Activated T-cell treated with anti-CD3 and anti-CD28 coated beads, Interleukin-2, amount 50 U/mL, for 48 hours (primary cell): ENCODE data around the gene WDFY4.

Experiments used
- DNase-seq, 2 experiments: peaks; one replicate each; pipeline ENCODE4 v3.0.0-alpha.2; 2020

Gene WDFY4

DNA sequence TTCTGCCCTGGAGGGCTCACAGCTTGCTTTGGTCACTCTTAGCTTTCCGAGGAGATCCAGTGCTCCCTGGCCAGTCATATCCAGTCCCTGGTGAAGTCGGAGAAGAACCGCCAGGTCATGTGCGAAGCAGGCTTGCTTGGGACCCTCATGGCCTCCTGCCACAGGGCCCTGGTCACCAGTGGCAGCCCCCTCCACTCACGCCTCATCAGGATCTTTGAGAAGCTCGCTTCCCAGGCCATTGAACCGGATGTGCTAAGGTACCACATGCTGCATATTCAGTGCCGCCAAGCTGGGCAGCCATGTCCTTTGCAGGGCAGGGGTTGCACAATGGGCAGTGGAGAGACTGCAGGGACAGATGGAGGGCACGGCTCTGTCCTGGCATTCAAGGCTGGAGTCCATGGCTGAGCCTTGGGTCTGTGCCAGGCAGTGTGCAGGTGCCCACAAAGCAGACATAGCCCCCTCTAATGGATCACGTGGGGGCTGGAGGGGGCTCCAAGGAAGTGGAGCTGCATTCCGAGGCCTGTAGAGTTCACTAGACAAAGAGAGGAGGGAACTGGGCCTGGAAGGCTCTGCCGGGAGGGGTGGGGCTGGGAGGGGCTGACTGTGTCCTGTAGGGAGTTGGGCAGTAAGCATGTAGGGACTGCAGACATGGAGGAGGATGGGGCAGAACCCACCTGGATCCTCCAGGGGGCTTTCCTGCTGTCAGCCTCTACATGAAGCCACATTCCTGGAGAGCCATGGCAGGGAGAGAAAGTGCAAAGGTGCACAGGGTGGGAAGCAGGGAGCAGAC lies 89.9 kb downstream of the WDFY4 start:
- no peak for DNase-seq

DNA sequence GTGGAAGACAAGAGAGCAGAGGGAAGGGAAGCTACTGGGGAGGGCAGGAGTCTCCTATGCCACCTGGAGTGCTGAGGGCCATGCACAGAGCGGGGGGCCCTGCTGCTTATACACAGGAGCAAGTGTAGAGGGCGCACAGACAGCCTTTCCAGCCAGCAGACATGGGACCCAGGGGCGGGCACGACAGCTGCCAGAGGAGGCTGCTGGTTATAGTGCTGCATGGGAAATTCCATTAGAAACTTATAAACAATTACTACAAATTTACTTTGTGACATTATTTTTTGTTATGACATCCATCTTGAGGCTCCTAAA lies 90.5 kb downstream of the WDFY4 start:
- no peak for DNase-seq

DNA sequence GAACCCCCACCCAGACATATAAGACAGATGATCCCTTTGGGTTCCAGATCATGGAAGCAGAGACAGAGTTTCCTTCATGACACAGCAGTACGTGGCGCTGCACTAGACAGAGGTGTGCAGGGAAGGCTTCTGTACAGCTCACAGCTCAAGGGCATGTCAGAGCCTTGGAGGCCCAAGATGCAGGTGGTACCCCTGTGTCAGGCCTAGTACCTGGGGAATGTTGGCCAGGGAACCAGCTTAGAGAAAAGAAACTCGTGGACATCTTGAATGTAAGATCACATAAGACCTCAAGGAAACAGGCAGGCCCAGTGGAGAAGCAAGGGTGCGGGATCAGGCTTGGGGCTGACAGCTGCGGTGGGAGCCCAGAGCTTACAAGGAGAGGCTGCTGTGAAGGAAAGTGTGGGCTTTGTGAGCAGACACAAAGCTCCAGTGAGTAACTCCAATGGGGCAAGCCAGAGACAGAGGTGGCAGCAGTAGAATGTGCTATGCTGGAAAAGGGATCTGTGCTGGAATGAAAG lies 91.4 kb downstream of the WDFY4 start:
- DNase-seq, result no peak

DNA sequence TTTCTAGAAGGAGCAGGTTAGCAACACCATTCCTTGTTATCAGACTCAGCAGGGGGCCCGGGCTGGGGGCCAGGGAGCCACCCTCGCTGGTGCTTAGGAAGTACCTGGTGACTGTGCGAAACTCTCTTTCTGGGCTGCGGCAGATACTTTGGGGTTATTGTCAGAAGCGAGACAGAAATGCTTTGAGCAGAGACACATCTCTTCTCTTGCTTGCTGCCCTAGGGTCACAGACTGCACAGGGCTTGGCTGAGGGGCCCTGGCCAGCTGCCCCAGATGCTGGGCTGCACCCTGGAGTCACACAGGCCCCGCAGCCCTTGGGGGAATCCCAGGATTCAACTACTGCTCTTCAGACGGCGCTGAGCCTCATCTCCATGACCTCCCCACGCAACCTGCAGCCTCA lies 91.9 kb downstream of the WDFY4 start:
- no peak for DNase-seq

DNA sequence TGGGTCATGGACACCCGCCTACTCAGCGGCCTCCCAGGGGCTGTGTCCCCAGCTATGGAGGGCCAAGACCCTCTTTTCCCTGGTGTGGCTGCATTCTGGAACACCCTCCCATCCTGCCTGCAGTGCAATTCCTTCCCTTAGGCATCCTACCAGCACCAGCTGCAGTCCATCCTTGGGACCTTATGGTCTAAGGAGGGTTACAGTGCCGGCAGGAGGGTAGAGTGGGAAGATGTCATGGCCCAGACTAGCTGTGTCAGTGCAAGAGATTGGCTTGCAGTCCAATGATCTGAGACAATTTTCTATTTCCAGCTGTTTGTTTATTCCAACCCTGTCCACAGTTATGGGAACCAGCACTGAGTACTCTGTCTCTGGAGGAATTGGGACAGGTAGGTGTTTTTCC lies 92.4 kb downstream of the WDFY4 start:
- DNase-seq, result no peak

DNA sequence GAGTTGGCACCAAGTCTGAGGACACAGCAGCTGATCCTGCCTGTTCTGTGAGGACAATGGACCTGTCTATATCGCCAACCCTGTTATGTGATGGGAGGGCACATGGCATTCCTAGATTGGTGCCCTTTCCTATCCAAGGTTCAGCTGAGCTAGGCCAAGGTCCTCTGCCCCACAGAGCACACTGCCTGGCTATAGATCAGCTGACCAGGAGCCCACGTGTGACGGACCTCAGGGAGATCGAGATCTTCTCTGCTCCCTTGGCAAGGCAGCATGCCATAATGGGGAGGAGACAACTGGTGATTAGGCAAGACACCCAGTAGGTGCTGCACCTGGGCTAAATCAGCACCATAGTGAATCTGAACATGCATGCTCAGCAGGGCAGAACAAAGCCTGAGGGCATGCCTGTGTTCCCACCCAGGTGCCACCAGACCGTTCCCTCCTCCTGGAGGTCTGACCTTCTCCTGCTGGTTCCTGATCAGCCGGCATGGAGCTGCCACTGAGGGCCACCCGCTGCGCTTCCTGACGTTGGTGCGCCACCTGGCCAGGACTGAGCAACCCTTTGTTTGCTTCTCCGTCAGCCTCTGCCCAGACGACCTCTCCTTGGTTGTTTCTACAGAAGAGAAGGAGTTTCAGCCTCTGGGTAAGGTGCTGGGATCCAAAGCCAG lies 93.7 kb downstream of the WDFY4 start:
- no peak for DNase-seq

DNA sequence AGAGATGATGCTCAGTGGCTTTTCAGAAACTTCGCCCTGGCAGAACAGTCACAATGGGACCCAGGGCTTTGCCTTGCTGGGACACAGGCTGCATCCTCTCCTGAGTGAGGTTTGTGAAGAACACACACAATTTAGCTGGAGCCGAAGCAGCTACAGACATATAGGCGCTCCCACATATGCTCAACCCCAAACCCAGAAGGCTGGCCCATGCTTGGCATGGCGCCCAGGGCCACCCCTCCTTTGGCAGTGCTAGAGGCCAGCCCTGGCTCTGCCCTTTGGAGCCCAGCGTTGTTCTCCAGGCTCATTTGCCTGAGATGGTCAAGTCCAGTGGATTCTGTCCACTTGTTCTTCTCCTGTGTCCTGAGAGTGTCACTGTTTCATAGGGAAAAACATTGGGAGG lies 94.4 kb downstream of the WDFY4 start:
- no peak for DNase-seq

DNA sequence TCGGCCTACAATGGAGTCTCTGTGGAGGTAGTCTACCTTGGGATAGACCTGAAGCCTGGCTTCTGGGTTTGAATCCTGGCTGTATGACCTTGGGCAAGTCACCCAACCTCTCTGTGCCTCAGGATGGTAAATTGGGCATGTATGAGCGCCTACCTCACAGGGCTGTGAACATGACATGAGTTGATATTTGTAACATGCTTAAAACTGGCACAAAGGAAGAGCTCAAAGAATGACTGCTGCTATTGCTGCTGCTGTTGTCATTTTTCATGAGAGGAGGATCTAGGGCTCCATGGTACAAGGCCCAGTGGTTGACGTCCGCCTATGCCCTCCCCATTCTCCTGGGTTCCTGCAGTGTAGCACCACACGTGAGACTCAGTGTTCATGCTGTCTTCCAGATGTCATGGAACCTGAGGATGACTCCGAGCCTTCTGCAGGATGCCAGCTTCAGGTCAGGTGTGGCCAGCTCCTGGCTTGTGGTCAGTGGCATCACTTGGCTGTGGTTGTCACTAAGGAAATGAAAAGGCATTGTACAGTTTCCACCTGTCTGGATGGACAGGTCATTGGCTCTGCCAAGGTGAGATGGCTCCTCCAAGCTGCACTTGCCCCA lies 95.0 kb downstream of the WDFY4 start:
- DNase-seq, result no peak

DNA sequence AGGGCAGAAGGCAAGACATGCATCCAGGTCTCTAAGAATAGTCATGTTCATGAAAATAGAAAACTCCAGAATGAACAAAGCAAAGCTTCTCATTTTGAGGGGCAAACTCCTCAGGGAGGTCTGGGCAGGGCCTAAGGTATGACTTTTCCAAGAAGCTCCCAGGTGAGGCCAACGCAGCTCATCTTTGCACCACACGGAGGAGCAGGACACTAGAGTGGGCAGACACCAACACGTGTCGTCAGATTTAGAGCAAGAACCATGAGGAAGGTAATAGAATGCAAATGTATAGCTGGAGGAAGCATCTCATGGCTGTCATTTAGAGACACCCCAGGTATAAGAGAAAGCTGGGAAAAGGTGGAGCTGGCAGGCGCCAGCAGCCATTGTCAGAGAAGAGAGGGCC lies 95.7 kb downstream of the WDFY4 start:
- DNase-seq, result no peak

DNA sequence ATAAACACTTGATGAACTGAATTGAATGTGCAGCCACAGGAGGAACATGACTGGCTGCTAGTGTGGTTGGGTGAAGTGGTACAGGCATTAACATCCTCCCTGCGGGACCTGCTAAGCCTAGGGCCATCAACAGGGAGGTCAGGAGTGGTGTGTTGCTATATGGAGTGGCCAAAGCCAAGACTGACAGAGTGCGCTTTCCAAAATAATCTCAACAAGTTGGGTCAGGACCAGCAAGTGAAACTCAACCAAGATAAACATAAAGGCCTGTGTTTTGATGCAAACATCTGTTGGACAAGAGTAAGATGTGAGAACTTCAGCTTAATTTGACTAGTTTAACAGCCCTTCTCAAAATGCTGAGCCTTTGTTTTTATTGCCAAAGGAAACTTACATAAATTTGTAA lies 97.7 kb downstream of the WDFY4 start:
- DNase-seq, result no peak

DNA sequence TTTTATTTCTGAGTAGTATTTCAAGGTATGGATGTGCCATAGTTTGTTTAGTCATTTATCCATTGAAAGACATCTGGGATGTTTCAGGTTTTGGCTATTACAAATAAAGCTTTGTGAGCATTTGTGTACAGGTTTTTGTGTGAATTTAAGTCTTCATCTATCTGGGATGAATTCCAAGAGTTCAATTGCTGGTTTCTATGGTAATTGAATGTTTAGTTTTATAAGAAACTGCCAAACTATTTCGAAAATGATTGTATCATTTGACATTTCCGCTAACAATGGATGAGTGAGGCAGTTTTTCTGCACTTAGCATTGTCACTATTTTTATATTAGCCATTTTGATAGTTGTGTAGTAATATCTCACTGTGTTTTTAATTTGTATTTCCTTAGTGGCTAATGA lies 99.4 kb downstream of the WDFY4 start:
- no peak for DNase-seq

DNA sequence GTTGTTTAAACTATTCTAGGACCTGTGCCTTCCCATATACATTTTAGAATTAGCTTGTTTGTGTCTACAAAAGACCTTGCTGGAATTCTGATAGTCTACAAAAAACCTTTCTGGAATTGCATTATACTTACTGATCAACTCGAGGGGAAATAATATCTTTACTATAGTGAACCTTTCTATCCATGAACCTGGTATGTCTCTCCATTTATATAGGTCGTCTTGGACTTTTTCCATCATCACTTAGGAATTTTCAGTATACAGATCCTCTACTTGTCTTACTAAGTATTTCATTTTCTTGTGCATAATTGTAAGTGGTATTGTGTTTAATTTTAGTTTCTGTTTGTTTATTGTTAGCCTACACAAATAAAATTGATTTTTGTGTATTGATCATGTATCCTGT lies 101.1 kb downstream of the WDFY4 start:
- DNase-seq, result no peak

DNA sequence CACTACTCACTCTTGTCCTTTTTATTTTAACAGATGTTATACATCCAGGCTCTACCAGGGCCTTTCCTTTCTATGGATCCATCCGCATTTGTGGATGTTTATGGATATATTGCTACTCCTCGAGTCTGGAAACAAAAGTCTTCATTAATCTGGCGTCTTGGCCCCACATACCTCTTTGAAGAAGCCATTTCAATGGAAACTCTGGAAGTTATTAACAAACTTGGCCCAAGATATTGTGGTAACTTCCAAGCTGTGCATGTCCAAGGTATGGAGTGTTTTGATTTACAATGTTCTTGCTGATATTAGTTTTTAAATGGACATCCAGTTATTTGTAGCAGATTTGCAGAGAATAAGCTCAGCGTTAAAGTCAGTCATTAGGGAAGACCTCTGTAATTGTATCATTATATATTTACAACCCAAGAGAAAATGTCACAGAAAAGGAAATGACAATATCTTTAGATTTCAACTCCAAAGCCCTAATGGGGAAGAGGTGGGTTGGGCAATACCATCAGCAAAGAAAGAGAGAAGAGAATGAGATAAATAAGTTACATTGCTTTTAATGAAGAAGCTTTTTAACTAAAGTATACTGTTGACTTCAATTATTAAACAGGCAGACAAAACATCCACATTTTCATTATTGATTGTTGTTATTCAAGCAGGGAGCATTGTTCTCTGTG lies 102.1 kb downstream of the WDFY4 start:
- no peak for DNase-seq

DNA sequence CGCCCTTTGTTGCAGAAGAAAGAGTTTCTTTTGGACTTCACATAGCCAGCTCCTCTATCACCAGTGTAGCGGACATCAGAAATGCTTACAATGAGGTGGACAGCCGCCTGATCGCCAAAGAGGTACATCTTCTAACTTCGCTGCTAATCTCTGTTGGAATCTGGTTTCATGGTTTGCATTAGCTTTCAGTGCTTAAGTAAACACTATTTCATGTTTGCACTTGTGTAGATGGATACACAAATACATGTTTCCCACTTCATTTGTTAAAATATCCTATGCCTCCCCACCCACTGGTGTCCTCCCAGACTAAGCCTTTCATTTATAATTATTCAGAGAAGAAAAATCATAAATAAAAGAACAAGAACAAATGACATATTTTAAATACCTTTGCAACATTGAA lies 103.9 kb downstream of the WDFY4 start:
- no peak for DNase-seq

DNA sequence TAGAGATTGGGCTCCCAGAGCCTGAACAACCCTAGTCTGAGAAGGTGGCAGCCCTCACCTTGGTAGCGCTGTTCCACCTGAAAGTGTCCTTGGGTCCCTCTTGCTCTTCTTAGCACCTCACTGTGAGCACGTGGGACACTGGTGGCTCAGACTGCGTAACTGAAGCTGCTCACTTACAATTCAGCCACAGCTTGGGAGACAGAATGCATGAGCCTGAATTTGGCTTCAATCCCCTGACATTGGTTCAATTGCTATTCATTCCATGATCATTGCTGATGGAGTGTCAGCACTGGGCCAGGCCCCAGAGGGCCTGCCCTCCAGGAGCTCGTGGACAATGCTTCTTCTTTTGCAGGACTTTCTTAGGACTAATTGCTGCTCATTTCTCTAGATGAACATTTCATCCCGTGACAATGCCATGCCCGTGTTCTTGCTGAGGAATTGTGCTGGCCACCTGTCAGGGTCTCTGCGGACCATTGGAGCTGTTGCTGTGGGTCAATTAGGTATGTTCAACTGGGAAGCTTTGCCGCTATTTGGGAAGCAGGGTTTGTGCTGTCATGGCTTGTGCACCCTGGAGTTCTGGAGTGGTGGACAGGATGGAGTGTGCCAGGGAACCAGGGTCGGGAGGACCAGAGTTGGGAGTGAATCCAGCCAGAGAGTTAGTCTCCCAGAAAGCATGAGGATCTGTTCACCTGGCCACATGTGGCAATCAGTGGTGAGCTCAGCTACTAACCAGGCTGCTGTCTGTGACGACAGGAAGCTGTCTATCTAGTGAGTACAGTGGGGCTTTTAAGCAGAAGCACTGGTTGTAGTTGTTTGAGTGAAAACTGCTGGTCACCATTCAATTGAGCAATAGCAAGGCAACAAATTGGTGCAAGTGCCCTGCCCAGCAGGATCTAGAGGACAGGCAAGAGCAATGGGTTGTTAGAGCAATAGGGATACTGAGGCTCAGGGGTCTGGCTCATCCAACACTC lies 105.1 kb downstream of the WDFY4 start:
- DNase-seq, result no peak

DNA sequence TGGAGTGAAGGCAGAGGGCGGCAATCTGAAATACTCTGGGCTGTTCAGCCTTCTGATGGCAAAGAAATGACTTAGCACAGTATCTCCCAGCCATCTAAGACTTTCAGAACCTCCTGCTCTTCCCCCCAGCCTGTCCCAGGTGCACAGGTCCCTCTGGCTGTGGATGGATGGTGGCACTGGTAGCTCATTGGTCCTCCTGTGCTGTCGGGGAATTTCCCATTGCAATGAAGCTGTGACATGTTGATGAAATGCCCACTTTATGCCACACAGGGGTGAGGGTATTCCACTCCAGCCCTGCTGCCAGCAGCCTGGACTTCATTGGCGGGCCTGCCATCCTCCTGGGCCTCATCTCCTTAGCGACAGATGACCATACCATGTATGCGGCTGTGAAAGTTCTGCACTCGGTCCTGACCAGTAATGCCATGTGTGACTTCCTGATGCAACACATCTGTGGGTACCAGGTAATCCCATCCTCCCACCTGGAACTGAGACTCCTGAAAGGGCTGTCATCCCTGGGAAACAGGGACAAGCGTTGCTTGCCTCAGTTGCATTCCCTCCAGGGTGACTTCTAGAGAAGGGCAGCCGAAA lies 105.9 kb downstream of the WDFY4 start:
- DNase-seq, result no peak

DNA sequence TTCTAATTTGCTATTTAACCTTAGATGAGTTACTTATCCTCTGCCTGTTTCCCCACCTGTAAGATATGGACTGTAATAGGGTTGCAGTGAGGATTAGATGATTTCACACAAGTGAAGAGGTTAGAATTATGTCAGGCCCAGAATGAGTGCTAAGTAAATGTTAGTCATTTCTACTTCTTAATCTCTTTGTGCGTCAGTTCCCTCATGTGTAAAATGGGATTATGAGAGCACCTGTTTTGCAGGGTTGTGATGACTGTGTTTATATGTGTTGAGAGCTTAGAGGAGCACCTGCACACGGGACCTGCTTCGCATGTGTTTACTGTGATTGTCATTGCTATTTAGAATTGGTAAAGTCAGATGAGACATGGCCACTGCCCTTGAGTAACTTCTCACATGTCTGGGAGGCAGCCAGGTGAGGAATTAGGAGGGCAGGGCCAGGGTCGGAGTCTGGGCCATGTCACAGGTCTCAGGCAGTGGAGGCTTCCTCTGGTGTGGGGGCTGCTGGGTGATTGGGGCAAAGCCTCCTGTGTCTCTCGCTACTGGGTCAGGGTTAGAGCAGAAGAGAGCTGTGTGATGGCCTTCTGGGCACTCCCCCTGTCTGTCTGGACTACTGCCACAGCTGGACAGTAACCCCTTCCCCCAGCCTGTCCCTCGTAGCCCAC lies 106.7 kb downstream of the WDFY4 start:
- no peak for DNase-seq

DNA sequence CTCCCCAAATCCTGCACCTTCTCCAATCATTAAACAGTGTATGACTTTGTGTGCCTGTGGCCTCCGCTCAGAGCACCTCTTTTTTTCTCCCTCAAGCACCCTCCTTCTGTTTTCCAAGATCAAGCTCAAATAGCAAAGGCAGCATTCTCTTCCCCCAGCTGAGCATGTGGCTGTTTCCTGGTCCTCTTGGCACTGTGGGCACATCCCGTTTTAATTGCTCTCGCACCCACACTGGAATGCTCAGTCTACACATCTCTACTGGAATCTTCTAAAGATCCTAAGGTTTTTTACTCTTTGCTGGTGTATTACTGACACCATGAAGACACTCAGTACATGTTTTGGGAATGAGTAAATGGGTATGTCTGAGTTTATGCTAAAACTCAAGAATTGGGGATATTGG lies 107.4 kb downstream of the WDFY4 start:
- DNase-seq, result no peak

DNA sequence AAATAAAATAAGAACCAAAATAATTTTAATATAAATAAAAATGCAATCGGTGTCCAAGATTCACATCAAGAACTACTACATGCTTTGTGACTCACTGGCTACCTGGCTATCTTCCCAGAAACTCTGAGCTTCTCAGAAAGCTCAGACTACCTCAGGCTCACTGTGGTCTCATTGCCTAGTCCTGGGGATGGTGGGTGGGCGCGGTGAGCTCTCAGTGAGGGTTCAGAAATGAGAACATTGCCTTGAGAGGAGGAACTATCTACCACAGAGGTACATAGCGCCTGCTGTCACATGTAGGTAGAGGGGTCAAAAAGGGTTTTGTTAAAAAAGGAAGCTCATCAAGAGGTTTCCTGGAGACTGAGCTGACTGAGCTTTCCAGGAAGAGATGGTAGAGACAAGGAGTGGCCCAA lies 108.0 kb downstream of the WDFY4 start:
- DNase-seq, result no peak

DNA sequence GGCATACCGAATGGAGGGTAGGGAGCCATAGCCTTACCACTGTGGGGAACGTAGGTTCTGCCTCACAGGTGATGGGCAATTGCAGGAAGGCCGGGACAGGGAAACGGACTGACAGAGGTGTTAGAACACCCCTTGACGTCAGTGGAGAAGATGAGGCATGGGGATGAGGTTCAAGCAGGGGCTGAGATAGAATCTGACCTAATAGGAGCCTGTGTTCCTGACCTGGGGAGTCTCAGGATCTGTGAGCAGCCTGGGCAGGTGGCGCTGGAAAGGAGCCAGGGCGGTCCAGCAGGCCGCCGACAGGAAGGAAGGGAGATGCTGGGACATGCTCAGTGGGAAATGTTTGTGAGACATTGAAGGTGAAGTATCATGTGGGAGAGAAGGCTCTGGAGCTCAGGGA lies 109.4 kb downstream of the WDFY4 start:
- DNase-seq, result no peak

DNA sequence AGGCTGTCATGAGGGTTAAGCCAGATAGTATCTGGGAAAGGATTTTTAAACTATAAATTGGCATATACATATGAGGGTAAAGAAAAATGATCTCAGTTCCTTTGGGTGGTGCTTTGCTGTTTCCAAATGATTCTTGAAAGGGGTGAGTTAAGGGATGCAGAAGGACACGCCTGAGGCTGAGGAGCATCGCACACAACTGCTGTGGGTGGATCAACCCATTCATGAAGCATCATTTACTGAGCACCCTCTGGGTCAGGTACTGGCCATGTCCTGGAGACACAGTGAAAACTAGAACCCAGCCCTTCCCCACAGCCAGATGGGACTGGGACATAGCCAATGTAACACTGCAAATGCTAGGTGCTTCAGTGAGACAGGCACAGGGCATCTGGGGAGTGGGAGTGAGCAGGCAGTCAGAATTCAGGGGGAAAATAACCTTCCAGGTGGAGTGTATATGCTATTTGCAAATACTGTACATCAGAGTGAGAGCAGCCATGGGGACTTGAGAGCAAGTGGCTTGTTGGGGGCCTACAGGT lies 112.1 kb downstream of the WDFY4 start:
- DNase-seq, result no peak
